Measurements from ENCODE around the gene MRPL10.

MRPL10 gene
- long read RNA-seq, transcript MRPL10-204 (5 exons, 1,576 nt), result minor isoform, 23 of 1,247 reads
- long read RNA-seq, transcript MRPL10-203 (6 exons, 1,622 nt), result minor isoform, 29 of 1,247 reads
- long read RNA-seq, transcript MRPL10-202 (5 exons, 1,725 nt), result major isoform, 1,145 of 1,247 reads
- long read RNA-seq, partial matches to known transcripts, result 24 of 1,247 reads
- long read RNA-seq, other reads (novel, unspliced or antisense), result 26 of 1,247 reads

DNA sequence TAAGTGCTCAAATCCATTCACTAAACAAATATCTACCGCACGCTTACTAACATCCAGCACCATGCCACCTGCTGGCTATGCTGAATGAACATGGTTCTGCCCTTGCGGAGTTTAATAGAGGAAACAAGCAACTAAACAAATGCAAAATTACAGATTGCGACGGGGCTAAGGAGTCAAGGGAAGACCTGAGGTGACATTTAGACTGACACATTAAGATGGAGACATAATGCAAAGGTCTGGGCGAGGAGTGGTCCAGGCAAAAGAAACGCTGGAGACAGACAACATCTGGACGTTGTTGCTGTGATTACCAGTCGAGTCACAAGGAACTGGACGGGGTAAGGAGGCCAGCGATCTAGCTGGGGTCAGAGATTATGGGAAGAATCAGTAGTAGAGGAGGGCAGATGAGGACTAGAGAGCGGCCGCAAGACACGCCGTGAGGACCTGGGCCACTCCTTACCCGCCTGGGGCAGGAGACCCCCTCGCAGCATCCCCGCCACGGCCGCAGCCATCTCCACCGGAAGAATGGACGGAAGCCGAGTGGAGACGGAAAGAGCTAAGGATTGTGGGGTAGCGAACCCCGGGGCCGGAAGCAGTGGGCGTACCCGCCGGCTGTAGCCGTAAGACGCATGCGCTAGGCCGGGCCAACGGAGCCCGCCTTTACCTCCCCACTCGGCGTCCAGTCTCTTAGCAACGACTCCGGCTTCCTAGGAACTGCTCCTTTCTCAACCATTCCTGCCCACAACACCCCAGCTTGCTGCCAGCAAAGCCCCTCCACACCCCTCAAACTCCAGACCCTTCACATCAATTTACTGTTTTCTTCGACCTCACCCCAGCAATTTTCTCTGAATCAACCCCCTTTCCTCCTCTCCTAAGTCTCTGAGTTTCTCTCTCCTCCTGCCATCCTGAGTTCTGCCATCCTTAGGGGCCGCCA, at the start of gene MRPL10, which contains the start of gene LRRC46:
Gene MRPL10, minus strand, starts transcription at position 539 of the 931 bp plus-strand sequence. Its CDS starts 30 bp downstream, at position 509.
Gene LRRC46, plus strand, starts transcription at position 668 of the 931 bp plus-strand sequence. CDS start 320 bp downstream, outside the sequence.
- peak within 1 kb of the TSS; percentile 60 for H3K27ac ChIP-seq (replicated peaks)
- DNase-seq (ENCODE audit: low read depth in 1 of 2, low spot score in 1 of 2), result peak; percentile 85 to 90
- H3K4me3 ChIP-seq (replicated peaks; ENCODE audit: insufficient read depth, low read length), result peak within 1 kb of the TSS; percentile 64
- TF ChIP-seq, protein P1, sequence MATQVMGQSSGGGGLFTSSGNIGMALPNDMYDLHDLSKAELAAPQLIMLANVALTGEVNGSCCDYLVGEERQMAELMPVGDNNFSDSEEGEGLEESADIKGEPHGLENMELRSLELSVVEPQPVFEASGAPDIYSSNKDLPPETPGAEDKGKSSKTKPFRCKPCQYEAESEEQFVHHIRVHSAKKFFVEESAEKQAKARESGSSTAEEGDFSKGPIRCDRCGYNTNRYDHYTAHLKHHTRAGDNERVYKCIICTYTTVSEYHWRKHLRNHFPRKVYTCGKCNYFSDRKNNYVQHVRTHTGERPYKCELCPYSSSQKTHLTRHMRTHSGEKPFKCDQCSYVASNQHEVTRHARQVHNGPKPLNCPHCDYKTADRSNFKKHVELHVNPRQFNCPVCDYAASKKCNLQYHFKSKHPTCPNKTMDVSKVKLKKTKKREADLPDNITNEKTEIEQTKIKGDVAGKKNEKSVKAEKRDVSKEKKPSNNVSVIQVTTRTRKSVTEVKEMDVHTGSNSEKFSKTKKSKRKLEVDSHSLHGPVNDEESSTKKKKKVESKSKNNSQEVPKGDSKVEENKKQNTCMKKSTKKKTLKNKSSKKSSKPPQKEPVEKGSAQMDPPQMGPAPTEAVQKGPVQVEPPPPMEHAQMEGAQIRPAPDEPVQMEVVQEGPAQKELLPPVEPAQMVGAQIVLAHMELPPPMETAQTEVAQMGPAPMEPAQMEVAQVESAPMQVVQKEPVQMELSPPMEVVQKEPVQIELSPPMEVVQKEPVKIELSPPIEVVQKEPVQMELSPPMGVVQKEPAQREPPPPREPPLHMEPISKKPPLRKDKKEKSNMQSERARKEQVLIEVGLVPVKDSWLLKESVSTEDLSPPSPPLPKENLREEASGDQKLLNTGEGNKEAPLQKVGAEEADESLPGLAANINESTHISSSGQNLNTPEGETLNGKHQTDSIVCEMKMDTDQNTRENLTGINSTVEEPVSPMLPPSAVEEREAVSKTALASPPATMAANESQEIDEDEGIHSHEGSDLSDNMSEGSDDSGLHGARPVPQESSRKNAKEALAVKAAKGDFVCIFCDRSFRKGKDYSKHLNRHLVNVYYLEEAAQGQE (IDR thresholded peaks at IDR 0.05; ENCODE audit: insufficient replicate concordance, low read depth), result no peak
- TF ChIP-seq GABPA (IDR thresholded peaks at IDR 0.05; ENCODE audit: low read depth), result peak; percentile 82
- TF ChIP-seq, protein P2, sequence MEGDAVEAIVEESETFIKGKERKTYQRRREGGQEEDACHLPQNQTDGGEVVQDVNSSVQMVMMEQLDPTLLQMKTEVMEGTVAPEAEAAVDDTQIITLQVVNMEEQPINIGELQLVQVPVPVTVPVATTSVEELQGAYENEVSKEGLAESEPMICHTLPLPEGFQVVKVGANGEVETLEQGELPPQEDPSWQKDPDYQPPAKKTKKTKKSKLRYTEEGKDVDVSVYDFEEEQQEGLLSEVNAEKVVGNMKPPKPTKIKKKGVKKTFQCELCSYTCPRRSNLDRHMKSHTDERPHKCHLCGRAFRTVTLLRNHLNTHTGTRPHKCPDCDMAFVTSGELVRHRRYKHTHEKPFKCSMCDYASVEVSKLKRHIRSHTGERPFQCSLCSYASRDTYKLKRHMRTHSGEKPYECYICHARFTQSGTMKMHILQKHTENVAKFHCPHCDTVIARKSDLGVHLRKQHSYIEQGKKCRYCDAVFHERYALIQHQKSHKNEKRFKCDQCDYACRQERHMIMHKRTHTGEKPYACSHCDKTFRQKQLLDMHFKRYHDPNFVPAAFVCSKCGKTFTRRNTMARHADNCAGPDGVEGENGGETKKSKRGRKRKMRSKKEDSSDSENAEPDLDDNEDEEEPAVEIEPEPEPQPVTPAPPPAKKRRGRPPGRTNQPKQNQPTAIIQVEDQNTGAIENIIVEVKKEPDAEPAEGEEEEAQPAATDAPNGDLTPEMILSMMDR (IDR thresholded peaks at IDR 0.05; ENCODE audit: insufficient read depth, low read length), result no peak
- peak; percentile 97 for TF ChIP-seq POLR2AphosphoS5 (IDR thresholded peaks at IDR 0.05; ENCODE audit: low read depth)
- H3K27me3 ChIP-seq (ENCODE audit: insufficient read depth, poor library complexity, severe bottlenecking), result no peaks in the 10 kb centered on the region

DNA sequence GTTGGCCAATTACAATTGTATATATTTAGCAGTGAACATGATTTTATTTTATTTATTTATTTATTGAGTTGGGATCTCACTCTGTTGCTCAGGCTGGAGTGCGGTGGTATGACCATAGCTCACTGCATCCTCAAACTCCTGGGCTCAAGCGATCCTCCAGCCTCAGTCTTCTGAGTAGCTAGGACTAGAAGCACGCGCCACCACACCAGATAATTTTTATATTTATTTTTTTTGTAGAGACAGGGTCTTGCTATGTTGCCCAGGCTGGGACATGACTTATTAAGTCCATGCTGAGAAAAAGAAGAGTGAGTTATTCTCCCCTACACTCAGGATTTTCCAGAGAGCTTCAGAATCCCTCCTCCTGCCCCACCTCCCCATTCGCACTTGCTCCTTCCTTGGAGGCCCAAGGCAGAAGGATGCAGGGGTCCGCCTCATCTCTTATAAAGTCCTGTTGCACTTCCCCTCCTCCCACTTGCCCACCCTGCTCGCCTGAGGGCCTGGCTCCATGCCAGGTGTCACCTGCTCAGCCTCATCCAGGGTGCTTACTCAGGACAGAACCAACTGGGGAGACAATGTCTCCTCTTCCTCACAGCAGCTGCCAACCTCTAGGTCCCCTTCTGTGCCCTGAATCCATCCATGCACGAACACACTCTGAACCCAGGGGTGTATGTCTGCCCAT, 48.6 kb upstream of the MRPL10 start:
- H3K4me3 ChIP-seq (replicated peaks; ENCODE audit: insufficient read depth, low read length), result no peak overlapping the region
- no peak for DNase-seq (ENCODE audit: low read depth in 1 of 2, low spot score in 1 of 2)
- no peak overlapping the region for H3K27ac ChIP-seq (replicated peaks)
- TF ChIP-seq, protein P2 (IDR thresholded peaks at IDR 0.05; ENCODE audit: insufficient read depth, low read length), result no peak
- no peak for TF ChIP-seq GABPA (IDR thresholded peaks at IDR 0.05; ENCODE audit: low read depth)
- TF ChIP-seq, protein P1 (IDR thresholded peaks at IDR 0.05; ENCODE audit: insufficient replicate concordance, low read depth), result no peak
- TF ChIP-seq SPI1 (IDR thresholded peaks at IDR 0.05; ENCODE audit: borderline replicate concordance, low read depth), result no peak
- TF ChIP-seq POLR2AphosphoS5 (IDR thresholded peaks at IDR 0.05; ENCODE audit: low read depth), result no peak
- peaks cover 9% of the 10 kb centered on the region for H3K27me3 ChIP-seq (ENCODE audit: insufficient read depth, poor library complexity, severe bottlenecking)

DNA sequence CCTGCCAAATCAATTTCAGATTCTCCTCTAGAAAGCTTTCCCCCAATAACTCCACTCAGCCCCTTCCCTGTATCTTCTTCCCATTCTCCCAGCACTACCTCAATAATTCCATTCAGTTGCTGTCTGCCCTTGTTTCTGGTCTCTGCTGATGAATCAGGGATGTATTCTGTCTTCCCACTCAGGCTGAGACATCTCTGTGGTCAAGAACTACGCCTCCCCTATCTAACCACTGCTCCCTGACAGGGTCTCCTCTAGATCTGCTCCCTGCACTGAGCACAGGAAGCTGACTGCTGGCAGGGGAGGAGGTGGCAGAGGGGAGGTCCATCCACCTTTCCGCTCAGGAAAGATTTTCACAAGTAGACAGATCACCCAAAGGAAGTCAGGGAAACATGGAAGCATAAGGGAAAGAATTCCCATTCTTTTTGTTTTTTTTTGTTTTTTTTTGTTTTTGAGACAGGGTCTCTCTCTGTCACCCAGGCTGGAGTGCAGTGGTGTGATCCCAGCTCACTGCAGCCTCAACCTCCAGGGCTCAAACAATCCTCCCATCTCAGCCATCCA, 47.8 kb upstream of the MRPL10 start:
- DNase-seq (ENCODE audit: low read depth in 1 of 2, low spot score in 1 of 2), result no peak
- TF ChIP-seq, protein P1 (IDR thresholded peaks at IDR 0.05; ENCODE audit: insufficient replicate concordance, low read depth), result no peak
- TF ChIP-seq, protein P2 (IDR thresholded peaks at IDR 0.05; ENCODE audit: insufficient read depth, low read length), result no peak
- TF ChIP-seq POLR2AphosphoS5 (IDR thresholded peaks at IDR 0.05; ENCODE audit: low read depth), result no peak
- H3K4me3 ChIP-seq (replicated peaks; ENCODE audit: insufficient read depth, low read length), result no peak overlapping the region
- H3K27ac ChIP-seq (replicated peaks), result no peak overlapping the region
- H3K27me3 ChIP-seq (ENCODE audit: insufficient read depth, poor library complexity, severe bottlenecking), result peaks cover 9% of the 10 kb centered on the region
